ENCODE results near the gene MRPL16. TPM values are rescaled to one million over a fixed set of nuclear protein-coding genes. Genes with fewer than 3 reads are reported as not detected.

Gene MRPL16
- total RNA-seq, 1 donor from 2014 or later, result 76.9 TPM

DNA sequence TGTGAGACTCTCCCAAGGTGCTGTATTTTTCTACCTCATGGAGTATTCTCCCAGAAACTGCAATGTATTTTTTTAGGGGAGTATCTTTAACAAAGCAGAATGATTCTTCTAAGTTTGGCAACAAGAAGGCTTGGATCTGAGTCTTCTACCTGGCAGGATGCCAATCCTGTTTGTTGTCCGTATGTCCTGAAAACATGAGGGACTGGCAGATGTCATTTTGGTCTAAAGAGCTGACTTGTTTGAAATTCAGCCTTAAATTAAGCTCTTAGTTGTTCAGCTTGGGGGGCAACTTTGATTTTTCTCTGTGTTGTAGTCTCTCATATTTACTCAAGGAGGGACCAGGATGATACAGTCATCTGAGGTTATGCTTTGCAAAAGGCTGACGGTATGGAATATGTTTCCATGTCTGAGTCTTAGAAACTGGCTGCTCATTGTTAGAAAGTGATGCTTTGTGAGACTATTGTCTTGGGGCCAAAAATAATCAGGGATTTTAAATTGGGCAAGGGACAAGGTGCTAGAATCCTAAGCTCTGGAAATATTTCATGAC, 9.3 kb downstream of the MRPL16 start:
- TF ChIP-seq, protein P1, sequence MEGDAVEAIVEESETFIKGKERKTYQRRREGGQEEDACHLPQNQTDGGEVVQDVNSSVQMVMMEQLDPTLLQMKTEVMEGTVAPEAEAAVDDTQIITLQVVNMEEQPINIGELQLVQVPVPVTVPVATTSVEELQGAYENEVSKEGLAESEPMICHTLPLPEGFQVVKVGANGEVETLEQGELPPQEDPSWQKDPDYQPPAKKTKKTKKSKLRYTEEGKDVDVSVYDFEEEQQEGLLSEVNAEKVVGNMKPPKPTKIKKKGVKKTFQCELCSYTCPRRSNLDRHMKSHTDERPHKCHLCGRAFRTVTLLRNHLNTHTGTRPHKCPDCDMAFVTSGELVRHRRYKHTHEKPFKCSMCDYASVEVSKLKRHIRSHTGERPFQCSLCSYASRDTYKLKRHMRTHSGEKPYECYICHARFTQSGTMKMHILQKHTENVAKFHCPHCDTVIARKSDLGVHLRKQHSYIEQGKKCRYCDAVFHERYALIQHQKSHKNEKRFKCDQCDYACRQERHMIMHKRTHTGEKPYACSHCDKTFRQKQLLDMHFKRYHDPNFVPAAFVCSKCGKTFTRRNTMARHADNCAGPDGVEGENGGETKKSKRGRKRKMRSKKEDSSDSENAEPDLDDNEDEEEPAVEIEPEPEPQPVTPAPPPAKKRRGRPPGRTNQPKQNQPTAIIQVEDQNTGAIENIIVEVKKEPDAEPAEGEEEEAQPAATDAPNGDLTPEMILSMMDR (conservative IDR thresholded peaks at IDR 0.05; ENCODE audit: low read depth, low read length), result no peak
- H3K4me3 ChIP-seq (ENCODE audit: low read depth, low read length), result no peak overlapping the region
- no peak for DNase-seq (ENCODE audit: low read depth)

DNA sequence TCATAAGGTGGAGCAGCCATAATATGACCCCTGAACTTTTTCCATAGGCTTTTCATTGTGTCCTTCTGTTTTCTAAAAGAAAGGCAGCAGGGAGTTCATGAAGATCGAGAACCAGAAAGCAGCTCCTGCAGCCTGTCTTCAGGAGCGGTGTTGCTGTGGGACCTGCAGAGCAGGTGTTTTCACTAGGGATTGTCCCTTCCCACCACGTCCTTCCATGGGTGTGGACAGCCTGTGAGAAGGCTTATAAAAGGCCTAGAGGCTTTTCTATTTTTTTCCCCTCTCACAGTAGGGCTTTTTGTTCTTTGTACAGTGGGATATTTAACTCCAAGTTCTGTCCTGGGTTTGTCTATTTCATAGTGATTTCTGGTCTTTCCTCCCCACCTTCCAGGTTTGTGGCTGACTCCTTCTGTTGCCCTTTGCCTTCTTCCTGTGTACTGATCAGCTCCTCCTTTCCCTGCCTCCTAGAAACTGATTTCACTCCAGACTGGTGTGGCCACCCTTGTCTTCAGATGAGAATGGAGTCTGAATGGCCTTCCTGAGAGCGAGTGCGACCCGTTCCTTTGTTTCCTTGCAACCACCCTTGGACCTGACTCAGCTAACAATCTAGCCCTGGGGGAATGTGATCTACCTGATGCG, 10.1 kb downstream of the MRPL16 start:
- TF ChIP-seq, protein P1 (conservative IDR thresholded peaks at IDR 0.05; ENCODE audit: low read depth, low read length), result no peak
- no peak for DNase-seq (ENCODE audit: low read depth)
- H3K4me3 ChIP-seq (ENCODE audit: low read depth, low read length), result no peak overlapping the region

DNA sequence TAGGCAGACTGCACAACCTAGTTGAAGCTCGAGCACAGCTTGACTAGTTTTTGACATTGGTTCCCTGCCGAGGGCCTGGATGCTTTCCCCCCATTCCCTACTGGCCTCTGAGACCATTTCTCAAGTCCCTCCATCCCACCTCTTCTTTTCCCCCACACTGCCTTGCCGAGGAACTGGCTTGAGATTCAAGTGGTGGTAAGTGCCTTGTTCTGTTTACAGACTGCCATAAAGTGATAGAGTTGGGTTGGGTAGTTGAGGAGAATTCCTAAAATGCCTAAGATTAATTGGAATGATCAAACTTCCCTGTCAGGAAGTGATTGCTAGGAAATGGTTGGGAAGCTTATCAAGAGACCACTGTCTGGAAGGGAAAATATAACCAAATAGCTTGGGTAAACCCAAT, 16.2 kb downstream of the MRPL16 start:
- DNase-seq (ENCODE audit: low read depth), result no peak
- H3K4me3 ChIP-seq (ENCODE audit: low read depth, low read length), result no peak overlapping the region
- TF ChIP-seq, protein P1 (conservative IDR thresholded peaks at IDR 0.05; ENCODE audit: low read depth, low read length), result no peak

DNA sequence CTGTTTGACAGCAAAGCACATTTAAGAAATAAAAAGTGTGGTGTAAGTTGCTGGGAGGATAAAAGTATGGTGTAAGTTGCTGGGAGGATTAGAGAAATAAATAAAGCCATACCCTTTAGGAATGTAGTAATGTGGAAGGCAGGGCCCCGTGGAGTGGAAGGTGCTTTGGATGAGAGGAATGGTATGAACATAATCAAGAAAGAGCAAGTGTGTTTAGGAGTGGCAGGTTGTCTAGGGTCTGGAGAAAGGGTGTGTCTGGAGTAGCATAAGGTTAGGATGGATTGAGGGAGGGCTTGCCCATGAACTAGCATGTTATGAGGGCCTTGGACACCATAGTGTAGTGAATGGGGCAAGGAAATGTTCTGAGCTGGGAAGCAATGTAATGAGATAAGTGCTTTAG, 18.1 kb downstream of the MRPL16 start:
- TF ChIP-seq, protein P1 (conservative IDR thresholded peaks at IDR 0.05; ENCODE audit: low read depth, low read length), result no peak
- DNase-seq (ENCODE audit: low read depth), result no peak
- H3K4me3 ChIP-seq (ENCODE audit: low read depth, low read length), result no peak overlapping the region

DNA sequence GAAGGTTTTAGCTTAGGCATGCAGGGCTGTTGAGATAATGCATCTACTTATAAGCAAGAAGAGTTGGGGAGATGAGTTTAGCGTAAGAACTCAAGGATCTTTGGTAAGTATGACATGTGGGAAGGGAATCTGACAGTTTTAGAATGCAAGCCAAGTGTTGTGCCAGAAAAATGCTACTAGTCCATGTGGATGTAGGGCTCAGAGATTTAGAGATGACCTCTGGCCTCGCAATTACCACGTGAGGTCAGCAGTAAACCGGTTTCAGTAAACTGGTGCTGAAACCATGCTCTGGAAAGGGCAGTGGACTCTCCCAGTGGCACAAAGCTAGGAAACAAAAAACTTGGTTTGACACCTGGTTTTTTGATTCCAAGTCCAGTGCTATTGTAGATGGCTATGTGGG, 18.9 kb downstream of the MRPL16 start:
- no peak for DNase-seq (ENCODE audit: low read depth)
- TF ChIP-seq, protein P1 (conservative IDR thresholded peaks at IDR 0.05; ENCODE audit: low read depth, low read length), result no peak
- no peak overlapping the region for H3K4me3 ChIP-seq (ENCODE audit: low read depth, low read length)

DNA sequence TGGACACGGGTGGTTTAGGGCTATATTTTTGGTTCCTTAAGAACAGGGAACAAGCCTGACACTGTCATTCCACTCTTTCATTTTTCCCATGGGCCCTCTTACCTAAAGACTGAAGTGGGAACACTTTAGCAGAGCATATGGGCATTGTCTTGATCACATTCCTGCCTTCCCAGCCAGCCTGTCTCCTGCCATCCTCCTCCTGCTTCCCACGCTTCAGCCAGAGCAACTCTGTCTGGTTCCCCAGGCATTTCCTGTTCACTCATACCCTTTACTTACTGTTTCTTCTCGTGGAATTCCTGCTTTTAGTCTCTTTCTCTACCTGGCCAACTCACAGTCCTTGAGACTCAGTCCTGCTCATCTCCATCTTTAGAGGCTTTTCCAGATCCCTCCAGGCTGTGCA, 22.8 kb downstream of the MRPL16 start:
- TF ChIP-seq, protein P1 (conservative IDR thresholded peaks at IDR 0.05; ENCODE audit: low read depth, low read length), result no peak
- no peak overlapping the region for H3K4me3 ChIP-seq (ENCODE audit: low read depth, low read length)
- no peak for DNase-seq (ENCODE audit: low read depth)

DNA sequence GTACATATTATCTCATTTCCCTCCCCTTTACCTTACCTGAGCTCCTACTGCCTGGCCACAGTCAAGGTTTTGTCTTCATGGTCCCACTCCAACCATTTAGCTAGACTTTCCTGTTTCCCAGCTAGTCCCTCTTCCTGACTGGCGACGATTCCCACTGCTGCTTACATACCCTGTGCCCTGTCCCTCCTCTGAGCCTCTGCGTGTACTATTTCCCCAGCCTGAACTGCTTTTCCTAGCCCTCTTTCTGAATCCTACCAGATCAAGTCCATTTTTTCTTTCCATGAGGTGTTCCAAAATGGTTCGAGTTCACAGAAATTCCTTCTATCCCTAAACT, 23.4 kb downstream of the MRPL16 start:
- no peak for DNase-seq (ENCODE audit: low read depth)
- no peak overlapping the region for H3K4me3 ChIP-seq (ENCODE audit: low read depth, low read length)

More for the DNA sequence above, 23.4 kb downstream of the MRPL16 start:
- TF ChIP-seq, protein P1 (conservative IDR thresholded peaks at IDR 0.05; ENCODE audit: low read depth, low read length), result no peak
